HG03039 (cell line): Measurements from ENCODE around the gene SARS1.

ENCODE experiments used
- ATAC-seq: cut with Tn5 transposase; IDR thresholded peaks from one replicate; pipeline ENCODE4 v1.9.1; 2021; ENCODE audit warnings: mild to moderate bottlenecking, moderate library complexity; ENCODE audit not compliant: unreplicated experiment

SARS1 gene

GRCh38 chr1:109259674-109260557, 46.2 kb downstream of the SARS1 start:
- no peak for ATAC-seq

GRCh38 chr1:109261006-109261405, 47.3 kb downstream of the SARS1 start:
- ATAC-seq, result no peak

- ATAC-seq, result no peak
These were observed 47.9 kb downstream of the SARS1 start for GRCh38 chr1:109261578-109261977.

- ATAC-seq, result no peak
These were observed 48.7 kb downstream of the SARS1 start for GRCh38 chr1:109262231-109263055.

GRCh38 chr1:109263234-109263596, 49.5 kb downstream of the SARS1 start:
- no peak for ATAC-seq

GRCh38 chr1:109263597-109264378, 50.1 kb downstream of the SARS1 start:
- no peak for ATAC-seq

- ATAC-seq, result no peak
These were observed 50.6 kb downstream of the SARS1 start for GRCh38 chr1:109264379-109264755.

- no peak for ATAC-seq
These were observed 51.3 kb downstream of the SARS1 start for GRCh38 chr1:109265016-109265415.

- ATAC-seq, result no peak
These were observed 52.1 kb downstream of the SARS1 start for GRCh38 chr1:109265741-109266330.

GRCh38 chr1:109266965-109267364, 53.2 kb downstream of the SARS1 start:
- ATAC-seq, result no peak

GRCh38 chr1:109267743-109268300, 54.1 kb downstream of the SARS1 start:
- ATAC-seq, result no peak

GRCh38 chr1:109268431-109269211, 54.9 kb downstream of the SARS1 start:
- no peak for ATAC-seq

- no peak for ATAC-seq
These were observed 55.7 kb downstream of the SARS1 start for GRCh38 chr1:109269212-109269980.

GRCh38 chr1:109269981-109270622, 56.4 kb downstream of the SARS1 start:
- ATAC-seq, result no peak

GRCh38 chr1:109270623-109271317, 57.1 kb downstream of the SARS1 start:
- ATAC-seq, result no peak

GRCh38 chr1:109271458-109271857, 57.7 kb downstream of the SARS1 start:
- no peak for ATAC-seq

- no peak for ATAC-seq
These were observed 58.5 kb downstream of the SARS1 start for GRCh38 chr1:109272021-109272799.
